ENCODE data around the gene AMN. TPM values are rescaled to one million over a fixed set of nuclear protein-coding genes. Genes with fewer than 3 reads are reported as not detected.

Gene AMN
- total RNA-seq, 1 experiment from 2014 or later = 1.7 TPM

DNA sequence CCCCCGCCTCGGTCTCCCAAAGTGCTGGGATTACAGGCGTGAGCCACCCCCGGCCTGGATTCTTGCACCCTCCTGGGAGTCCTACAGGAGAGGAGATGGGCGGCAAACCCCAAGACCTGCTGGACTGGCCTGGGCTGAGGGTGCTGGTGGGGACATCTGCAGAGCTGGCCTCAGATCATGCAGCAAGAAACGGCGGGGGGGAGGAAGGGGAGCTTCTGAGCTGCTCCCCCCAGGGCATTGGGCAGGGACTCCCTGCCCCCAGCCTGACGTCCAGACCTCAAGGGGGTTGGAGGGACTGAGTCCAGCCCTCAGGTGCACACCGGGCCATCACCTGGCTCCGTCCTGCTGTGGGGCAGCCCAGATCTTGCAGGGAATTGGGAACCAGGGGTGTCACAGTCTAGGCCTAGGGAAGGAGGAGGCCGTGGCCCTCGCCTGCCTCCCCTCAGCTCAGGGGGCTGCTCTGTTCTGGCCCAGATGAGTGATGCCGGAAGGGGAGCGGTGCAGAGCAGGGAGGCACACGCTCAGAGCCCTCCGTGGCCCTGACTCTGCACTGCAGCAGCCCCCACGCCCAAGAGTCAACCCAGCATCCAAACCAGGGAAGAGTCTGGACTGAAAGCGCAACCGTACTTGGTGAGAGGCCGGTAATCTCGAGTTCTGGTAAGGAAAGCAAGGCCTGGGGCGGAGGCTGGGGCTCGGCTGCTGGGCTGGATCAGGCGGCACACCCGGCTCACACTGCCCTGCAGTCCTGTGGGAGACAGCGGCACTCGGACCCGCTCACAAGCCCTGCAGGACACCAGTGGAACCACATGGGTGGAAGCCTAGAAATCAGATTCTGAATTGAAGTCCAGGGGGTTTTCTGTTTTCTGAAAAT, 8.9 kb upstream of the AMN start:
- H3K36me3 ChIP-seq (replicated peaks; ENCODE audit: control insufficient read depth, insufficient read depth, low read length) = no peaks in the 10 kb centered on the region
- no peaks in the 10 kb centered on the region; the same call in 1 of the 2 replicates for H3K27me3 ChIP-seq (ENCODE audit: control insufficient read depth, insufficient read depth, low read length)
- no peak overlapping the region for H3K4me3 ChIP-seq (ENCODE audit: insufficient read depth, low read depth, low read length)
- DNase-seq = peak; percentile 80

DNA sequence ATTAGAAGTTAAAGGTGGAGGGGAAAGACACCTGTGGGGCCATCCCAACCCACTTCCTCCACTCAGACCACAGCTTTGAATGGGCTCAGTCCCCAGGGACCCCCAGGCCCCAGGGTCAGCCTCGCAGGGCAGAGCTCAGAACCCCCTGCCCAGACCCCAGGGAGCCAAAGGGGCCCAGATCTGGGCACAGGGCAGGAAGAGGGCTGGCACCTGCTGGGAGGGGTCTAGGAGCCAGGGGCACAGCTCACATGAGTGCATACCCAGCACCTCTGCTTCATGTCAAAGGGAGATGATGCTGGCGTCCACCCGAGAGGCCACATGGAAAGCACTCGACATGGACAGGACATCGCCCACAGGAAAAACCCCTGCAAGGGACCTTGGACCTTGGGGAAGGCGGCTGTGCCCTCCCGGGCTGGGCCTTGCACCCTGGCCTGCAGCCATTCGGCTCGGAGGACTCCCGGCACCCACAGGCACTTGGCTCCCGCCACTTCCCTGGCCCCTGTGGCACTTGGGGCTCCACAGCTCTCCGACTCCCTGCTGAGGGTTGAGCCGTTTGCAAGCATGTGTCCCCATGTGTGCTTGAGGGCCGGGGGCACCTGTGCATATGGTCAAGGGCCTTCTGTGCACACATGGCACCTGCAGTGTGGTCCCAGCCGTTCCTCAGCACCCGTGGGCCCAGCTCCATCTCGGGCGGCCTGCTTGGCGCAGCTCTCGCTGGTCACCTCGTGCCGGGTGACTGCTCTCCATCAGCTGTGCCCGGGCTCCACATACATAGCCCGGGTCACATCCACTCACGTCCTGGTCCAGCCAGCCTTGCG, 7.8 kb upstream of the AMN start:
- Histone ChIP-seq H3K4me3 (ENCODE audit: insufficient read depth, low read depth, low read length) (no peak overlapping the region), H3K36me3 (replicated peaks; ENCODE audit: control insufficient read depth, insufficient read depth, low read length) (no peaks in the 10 kb centered on the region), H3K27me3 (ENCODE audit: control insufficient read depth, insufficient read depth, low read length) (no peaks in the 10 kb centered on the region)
- peak; percentile 68 for DNase-seq

DNA sequence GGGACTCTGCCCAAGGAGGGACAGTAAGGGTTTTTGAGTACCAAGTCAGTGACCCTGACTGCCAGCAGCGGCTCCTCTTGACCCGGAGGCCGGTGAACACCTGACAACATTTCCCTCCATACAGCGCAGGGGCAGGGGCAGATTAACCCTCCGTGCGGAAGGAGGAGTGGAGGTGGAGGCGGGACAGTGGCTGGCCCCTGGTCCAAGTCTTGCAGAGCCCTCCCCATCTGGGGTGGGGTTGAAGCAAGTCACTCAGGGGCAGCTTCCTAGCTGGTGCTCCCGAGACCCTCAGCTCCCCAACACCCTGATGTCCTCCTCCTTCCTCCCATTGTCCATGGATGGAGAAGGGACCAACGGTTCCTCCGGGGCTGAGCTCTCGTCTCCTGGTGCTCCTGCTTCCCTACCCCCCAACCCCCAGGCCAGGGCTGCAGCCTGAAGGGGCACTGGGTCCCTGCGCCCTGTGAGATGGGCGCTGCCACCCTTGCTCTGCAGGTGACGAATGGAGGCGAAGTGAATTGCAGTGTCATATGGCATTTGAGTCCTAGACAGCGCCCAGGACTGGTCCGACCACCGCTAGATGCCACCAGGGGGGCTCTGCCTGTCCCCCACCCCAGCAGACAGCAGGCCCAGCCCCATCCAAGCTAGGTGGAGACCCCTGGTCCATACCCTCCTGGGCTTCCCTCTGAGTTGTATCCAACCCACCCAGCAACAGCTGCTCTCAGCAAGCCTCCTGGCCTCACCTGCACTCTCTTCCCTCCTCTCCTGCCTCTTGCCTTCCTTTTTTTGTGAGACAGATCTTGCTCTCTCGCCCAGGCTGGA, 7.0 kb upstream of the AMN start:
- Histone ChIP-seq H3K4me3 (ENCODE audit: insufficient read depth, low read depth, low read length) (no peak overlapping the region), H3K27me3 (ENCODE audit: control insufficient read depth, insufficient read depth, low read length) (no peaks in the 10 kb centered on the region), H3K36me3 (replicated peaks; ENCODE audit: control insufficient read depth, insufficient read depth, low read length) (no peaks in the 10 kb centered on the region)
- no peak for DNase-seq

DNA sequence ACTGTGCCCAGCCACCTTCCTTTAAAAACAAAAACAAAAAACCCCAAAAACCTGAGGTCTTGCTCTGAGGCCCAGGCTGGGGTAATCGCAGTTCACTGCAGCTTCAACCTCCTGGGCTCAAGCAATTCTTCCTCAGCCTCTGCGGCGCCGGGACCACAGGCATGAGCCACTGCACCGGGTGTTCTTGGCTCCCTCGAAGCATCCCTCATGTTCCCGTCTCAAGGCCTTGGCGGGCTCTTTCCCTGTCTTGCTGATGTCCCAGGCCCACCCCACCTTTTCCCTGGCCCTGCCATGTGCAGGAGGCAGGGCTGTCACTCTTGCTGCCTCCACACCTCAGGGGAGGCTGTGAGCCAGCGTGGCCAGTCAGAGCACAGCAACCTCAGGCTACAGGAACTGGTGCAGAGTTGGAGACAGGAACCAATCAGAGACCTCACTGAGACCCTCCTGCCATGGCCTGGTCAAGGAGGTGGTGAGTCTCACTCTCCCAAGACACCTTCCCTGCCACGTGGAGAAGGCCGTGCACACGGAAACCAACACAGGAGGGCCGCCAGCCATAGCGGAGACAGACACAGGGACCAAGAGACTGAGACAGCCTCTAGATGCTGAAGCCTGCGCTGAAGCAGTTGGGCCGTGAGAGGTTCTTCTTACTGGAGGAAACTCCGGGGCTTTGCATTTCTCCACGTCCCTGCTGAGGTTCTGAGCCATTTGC, 6.0 kb upstream of the AMN start:
- Histone ChIP-seq H3K36me3 (replicated peaks; ENCODE audit: control insufficient read depth, insufficient read depth, low read length) (no peaks in the 10 kb centered on the region), H3K4me3 (ENCODE audit: insufficient read depth, low read depth, low read length) (no peak overlapping the region), H3K27me3 (ENCODE audit: control insufficient read depth, insufficient read depth, low read length) (no peaks in the 10 kb centered on the region)
- DNase-seq = peak; percentile 59

DNA sequence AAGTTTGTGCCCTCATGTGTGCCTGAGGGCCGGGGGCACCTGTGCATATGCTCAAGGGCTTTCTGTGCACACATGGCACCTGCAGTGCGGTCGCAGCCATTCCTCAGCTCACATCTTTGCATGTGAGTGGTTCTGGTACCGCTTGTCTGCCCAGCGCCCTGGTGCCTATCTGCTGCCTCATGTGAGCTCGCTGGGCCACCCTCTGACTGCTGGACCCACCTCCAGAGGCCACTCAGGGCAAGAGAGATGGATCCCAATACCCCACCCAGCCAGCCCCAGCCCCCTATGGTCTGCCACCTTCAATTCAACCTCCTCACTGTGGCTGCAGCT, 5.4 kb upstream of the AMN start:
- Histone ChIP-seq H3K27me3 (ENCODE audit: control insufficient read depth, insufficient read depth, low read length) (peaks cover under 1% of the 10 kb centered on the region; the same call in 1 of the 2 replicates), H3K36me3 (replicated peaks; ENCODE audit: control insufficient read depth, insufficient read depth, low read length) (no peaks in the 10 kb centered on the region), H3K4me3 (ENCODE audit: insufficient read depth, low read depth, low read length) (no peak overlapping the region)
- no peak for DNase-seq

DNA sequence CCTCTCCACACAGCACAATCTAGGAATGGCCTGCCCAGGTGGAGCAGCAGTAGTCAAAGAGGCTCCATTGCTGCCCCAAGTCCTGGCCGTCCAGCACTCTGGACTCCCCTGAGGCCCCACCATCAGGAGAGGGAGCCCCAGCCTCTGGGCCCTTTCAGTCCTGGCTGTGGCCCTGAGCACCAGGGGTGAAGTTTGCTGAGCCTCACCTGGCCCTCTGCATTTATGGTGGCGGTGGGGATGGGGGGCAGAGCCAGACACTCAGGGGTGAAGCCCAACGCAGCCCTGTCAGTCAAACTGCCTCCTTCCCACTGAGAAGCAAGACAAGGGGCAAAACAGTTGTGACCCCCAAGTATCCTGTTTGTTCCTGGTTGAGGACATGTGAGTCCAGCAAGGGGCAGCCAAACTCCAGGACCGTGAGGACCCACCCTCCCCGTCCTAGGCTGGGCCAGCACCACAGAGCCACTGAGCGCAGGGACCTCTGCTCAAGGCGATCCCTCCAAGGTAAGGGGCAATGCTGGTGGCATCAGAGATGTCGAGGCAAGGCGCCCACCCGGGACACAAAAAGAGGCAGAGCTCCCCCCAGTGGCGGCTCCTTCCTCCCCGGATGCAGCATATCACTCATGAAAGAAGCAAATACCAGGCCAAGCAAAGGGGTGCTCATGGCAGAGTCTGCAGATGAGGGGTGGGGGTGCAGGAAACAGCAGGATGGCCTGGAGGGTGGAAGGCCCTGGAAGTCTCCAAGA, 4.8 kb upstream of the AMN start:
- Histone ChIP-seq H3K4me3 (ENCODE audit: insufficient read depth, low read depth, low read length) (no peak overlapping the region), H3K36me3 (replicated peaks; ENCODE audit: control insufficient read depth, insufficient read depth, low read length) (no peaks in the 10 kb centered on the region), H3K27me3 (ENCODE audit: control insufficient read depth, insufficient read depth, low read length) (peaks cover 4% of the 10 kb centered on the region; the same call in 1 of the 2 replicates)
- DNase-seq = peak; percentile 97

DNA sequence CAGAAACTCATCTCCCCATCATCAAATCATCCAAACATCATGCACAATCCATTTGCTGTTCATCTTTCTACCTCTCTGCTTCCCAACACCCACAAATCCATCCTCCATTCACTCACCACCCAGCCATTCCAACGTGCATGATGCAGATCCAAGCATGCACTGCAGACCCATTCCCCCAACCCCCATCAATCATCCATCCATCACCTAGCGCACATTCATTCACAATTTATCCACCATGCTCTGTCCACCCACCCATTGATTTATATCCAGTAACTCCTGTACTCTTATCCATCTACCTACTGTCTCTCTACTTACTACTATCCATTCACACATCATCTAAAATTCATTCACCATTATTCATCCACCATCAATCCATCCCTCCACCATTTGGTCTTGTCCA, 4.0 kb upstream of the AMN start:
- no peaks in the 10 kb centered on the region for H3K36me3 ChIP-seq (replicated peaks; ENCODE audit: control insufficient read depth, insufficient read depth, low read length)
- no peak overlapping the region for H3K4me3 ChIP-seq (ENCODE audit: insufficient read depth, low read depth, low read length)
- DNase-seq = no peak
- H3K27me3 ChIP-seq (ENCODE audit: control insufficient read depth, insufficient read depth, low read length) = peaks cover 9% of the 10 kb centered on the region; the same call in 1 of the 2 replicates

DNA sequence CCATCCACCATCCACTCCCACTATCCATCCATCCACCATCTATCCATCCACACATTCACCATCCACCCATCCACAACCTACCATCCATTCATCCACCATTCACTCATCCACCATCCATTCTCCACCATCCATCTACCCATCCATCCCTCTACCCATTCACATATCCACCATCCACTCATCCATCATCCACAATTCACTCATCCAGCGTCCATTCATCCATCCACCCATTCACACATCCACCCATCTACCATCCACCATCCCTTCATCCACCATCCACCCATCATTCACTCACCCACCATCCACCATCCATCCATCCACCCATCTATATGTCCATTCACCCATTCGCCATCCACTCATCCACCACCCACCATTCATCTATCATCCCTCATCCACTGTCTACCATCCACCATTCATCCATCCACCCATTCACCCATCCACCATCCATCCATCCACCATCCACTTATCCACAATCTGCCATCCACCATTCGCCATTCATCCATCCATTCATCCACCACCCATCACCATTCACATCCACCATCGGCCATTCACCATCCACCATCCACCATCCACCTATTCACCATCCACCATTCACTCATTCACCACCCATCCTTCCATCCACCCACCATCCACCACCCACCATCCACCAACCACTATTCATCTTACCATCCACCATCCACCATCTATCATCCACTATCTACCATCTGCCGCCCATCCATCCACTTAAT, 2.0 kb upstream of the AMN start:
- DNase-seq = no peak
- peaks cover 21% of the 10 kb centered on the region; the same call in 1 of the 2 replicates for H3K27me3 ChIP-seq (ENCODE audit: control insufficient read depth, insufficient read depth, low read length)
- H3K4me3 ChIP-seq (ENCODE audit: insufficient read depth, low read depth, low read length) = no peak overlapping the region
- no peaks in the 10 kb centered on the region for H3K36me3 ChIP-seq (replicated peaks; ENCODE audit: control insufficient read depth, insufficient read depth, low read length)

DNA sequence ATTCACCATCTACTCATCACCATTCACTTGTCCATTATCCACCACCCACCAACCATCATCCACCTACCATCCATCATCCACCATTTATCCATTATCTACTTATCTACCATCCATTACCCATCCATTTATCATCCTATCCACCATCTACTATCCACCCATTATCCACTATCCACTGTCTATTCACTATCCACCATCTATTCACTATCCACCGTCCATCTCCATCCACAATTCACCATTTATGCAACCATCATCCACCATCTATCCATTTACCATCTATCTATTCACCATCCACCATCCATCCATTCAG, 1.5 kb upstream of the AMN start:
- DNase-seq = no peak
- Histone ChIP-seq H3K36me3 (replicated peaks; ENCODE audit: control insufficient read depth, insufficient read depth, low read length) (no peaks in the 10 kb centered on the region), H3K27me3 (ENCODE audit: control insufficient read depth, insufficient read depth, low read length) (peaks cover 23% of the 10 kb centered on the region; the same call in 1 of the 2 replicates), H3K4me3 (ENCODE audit: insufficient read depth, low read depth, low read length) (no peak overlapping the region)

DNA sequence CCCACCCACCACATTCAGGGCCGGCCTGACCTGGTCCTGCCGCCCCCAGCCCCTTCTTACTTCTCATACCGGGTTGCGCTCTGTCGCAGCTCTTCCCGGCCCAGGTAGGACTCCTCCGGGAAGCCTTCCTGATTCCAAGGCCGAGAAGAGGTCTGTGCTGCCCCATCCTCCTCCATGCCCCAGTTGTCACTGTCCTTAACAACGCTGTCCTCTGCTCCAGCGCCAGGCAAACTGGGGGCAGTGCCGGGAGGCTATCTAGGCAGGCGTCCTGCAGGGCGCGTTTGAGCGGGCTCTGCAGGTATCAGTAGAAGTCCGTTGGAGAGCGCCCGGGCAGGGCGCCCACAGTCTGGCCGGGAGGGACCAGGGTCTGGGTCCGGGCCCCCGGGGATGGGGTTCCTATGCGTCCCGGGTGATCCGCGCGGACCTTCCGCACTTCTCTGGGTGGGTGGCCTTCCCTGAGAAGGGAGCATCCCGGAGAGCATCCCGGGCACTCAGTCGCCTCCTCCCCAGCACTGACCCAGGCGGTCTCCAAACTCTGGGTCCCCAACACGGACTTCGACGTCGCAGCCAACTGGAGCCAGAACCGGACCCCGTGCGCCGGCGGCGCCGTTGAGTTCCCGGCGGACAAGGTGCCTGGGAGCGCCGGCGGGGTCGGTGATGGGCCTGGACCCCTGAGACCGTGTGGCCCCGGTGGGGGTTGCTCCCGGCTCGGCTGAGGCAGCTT, 900 bp downstream of the AMN start:
- peak overlapping the region; percentile 27; the same call in 1 of the 2 replicates for H3K4me3 ChIP-seq (ENCODE audit: insufficient read depth, low read depth, low read length)
- no peaks in the 10 kb centered on the region for H3K36me3 ChIP-seq (replicated peaks; ENCODE audit: control insufficient read depth, insufficient read depth, low read length)
- DNase-seq = peak; percentile 65
- H3K27me3 ChIP-seq (ENCODE audit: control insufficient read depth, insufficient read depth, low read length) = peaks cover 33% of the 10 kb centered on the region

DNA sequence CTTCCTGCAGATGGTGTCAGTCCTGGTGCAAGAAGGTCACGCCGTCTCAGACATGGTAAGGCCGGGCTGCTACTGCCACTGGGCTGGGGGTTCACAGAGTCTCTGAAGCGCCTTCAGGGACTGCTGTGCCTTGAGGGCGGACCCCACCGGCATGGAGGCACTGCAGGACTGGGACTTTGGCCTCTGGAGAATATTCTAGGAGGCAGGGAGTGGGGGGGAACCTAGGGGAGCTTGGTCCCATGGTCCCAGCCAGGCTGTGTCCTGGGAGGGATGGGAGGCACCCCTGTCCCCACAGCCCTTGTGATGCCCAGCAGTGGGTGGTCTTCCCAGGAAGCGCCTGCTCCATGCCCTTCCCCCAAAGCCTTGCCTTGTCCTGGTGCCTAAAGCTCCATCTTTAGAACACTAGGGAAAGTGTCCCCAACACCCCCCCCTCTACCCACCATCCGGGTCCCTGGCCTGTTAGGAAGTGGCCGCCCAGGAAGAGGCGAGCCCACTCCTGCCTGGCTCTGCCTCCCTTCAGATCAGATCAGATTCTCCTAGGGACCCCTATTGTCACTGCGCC, 1.5 kb downstream of the AMN start:
- H3K27me3 ChIP-seq (ENCODE audit: control insufficient read depth, insufficient read depth, low read length) = peaks cover 39% of the 10 kb centered on the region
- no peak overlapping the region for H3K4me3 ChIP-seq (ENCODE audit: insufficient read depth, low read depth, low read length)
- DNase-seq = no peak
- no peaks in the 10 kb centered on the region for H3K36me3 ChIP-seq (replicated peaks; ENCODE audit: control insufficient read depth, insufficient read depth, low read length)
